ENCODE data around the gene CTDSP1. TPM values are rescaled to one million over a fixed set of nuclear protein-coding genes. Genes with fewer than 3 reads are reported as not detected.

Gene CTDSP1
- total and polyA plus RNA-seq, 2 donors (not counting 1 experiment from before 2014, with no cell fraction given) = 99.8 to 207 TPM

GRCh38 chr2:218354045-218354444, 45.6 kb upstream of the CTDSP1 start:
- POLR2A ChIA-PET = no interaction called here
- H3K4me2 ChIP-seq (replicated peaks; ENCODE audit: low read depth, low read length, poor library complexity, severe bottlenecking) = no peak overlapping the region
- intact Hi-C loops (cut with micrococcal nuclease) = no loop called here
- H3K36me3 ChIP-seq (replicated peaks in 1 of 2; ENCODE audit: control extremely low read depth in 1 of 2, control insufficient read depth in 1 of 2, extremely low read depth in 1 of 2, insufficient read depth in 2 of 2, low read length in 1 of 2) = no peaks in the 10 kb centered on the region
- CTCF ChIA-PET = interaction anchor here (0.9 to 7.1 kb wide), 4 partner anchors 18 to 81 kb away, joined by 5 to 139 read pairs (median 57); partner anchors contain the start of genes AAMP, PNKD and TMBIM1
- no peaks in the 10 kb centered on the region for H4K20me1 ChIP-seq (ENCODE audit: control insufficient read depth, insufficient read depth, low read length, poor library complexity, severe bottlenecking)
- DNase-seq (no peak), ATAC-seq (ENCODE audit: low read depth) (no peak)
- H3K4me1 ChIP-seq (ENCODE audit: control insufficient read depth in 2 of 2, insufficient read depth in 2 of 2, low read length in 2 of 2) = peaks cover 0 to 7% of the 10 kb centered on the region in 2 donors
- WGBS (ENCODE audit: insufficient coverage) = 99% methylated on average over 13 of the region's 14 CpGs
- TF ChIP-seq CTCF (IDR thresholded peaks at IDR 0.05) (no peak), EZH2 (IDR thresholded peaks at IDR 0.05; ENCODE audit: borderline replicate concordance, insufficient read depth, low read depth, low read length, poor library complexity, severe bottlenecking) (no peak)
- no peak overlapping the region for H3K27ac ChIP-seq (ENCODE audit: low read length in 2 of 2)
- Mint-ChIP-seq H3K27ac (no peak overlapping the region), H3K27me3 (no peaks in the 10 kb centered on the region), H3K4me3 (no peak overlapping the region), H3K4me1 (peaks cover 4% of the 10 kb centered on the region), H3K9me3 (ENCODE audit: insufficient read depth) (peaks cover 4% of the 10 kb centered on the region)
- H2AFZ ChIP-seq (ENCODE audit: insufficient read depth, low read depth, low read length, poor library complexity, severe bottlenecking) = no peak overlapping the region
- no peaks in the 10 kb centered on the region for H3K27me3 ChIP-seq (replicated peaks in 1 of 4; ENCODE audit: control extremely low read depth in 1 of 4, control insufficient read depth in 3 of 4, insufficient read depth in 4 of 4, low read length in 3 of 4)
- no peak overlapping the region for H3K9ac ChIP-seq (ENCODE audit: low read length)
- H3K9me3 ChIP-seq (ENCODE audit: control extremely low read depth in 1 of 3, control insufficient read depth in 2 of 3, insufficient read depth in 1 of 3, low read length in 2 of 3) = peaks cover 0 to 17% (median 16%) of the 10 kb centered on the region in 3 donors
- no peaks in the 10 kb centered on the region for H3K79me2 ChIP-seq (ENCODE audit: control insufficient read depth, insufficient read depth, low read length)
- H3K4me3 ChIP-seq (ENCODE audit: control extremely low read depth in 1 of 5, extremely low read depth in 1 of 5, insufficient read depth in 1 of 5, low read depth in 2 of 5, low read length in 4 of 5) = no peak overlapping the region

- no peaks in the 10 kb centered on the region for H3K36me3 ChIP-seq (replicated peaks in 1 of 2; ENCODE audit: control extremely low read depth in 1 of 2, control insufficient read depth in 1 of 2, extremely low read depth in 1 of 2, insufficient read depth in 2 of 2, low read length in 1 of 2)
- H4K20me1 ChIP-seq (ENCODE audit: control insufficient read depth, insufficient read depth, low read length, poor library complexity, severe bottlenecking) = no peaks in the 10 kb centered on the region
- H3K4me3 ChIP-seq (ENCODE audit: control extremely low read depth in 1 of 5, extremely low read depth in 1 of 5, insufficient read depth in 1 of 5, low read depth in 2 of 5, low read length in 4 of 5) = no peak overlapping the region
- no peaks in the 10 kb centered on the region for H3K27me3 ChIP-seq (replicated peaks in 1 of 4; ENCODE audit: control extremely low read depth in 1 of 4, control insufficient read depth in 3 of 4, insufficient read depth in 4 of 4, low read length in 3 of 4)
- H3K4me2 ChIP-seq (replicated peaks; ENCODE audit: low read depth, low read length, poor library complexity, severe bottlenecking) = no peak overlapping the region
- H3K4me1 Mint-ChIP-seq = peaks cover 4% of the 10 kb centered on the region
- CTCF ChIA-PET = interaction anchor here (1.9 to 7.1 kb wide), 5 partner anchors 11 to 81 kb away, joined by 6 to 139 read pairs (median 30); partner anchors contain the start of genes AAMP, CTDSP1, PNKD and TMBIM1
- POLR2A ChIA-PET = interaction anchor here (2.2 kb wide), 1 partner anchor 83 kb away, joined by 11 read pairs; no protein-coding TSS in a partner anchor
- DNase-seq (no peak), ATAC-seq (ENCODE audit: low read depth) (no peak)
- no peak for TF ChIP-seq EZH2 (IDR thresholded peaks at IDR 0.05; ENCODE audit: borderline replicate concordance, insufficient read depth, low read depth, low read length, poor library complexity, severe bottlenecking)
- TF ChIP-seq CTCF (IDR thresholded peaks at IDR 0.05) = no peak
- peaks cover 4% of the 10 kb centered on the region for H3K9me3 Mint-ChIP-seq (ENCODE audit: insufficient read depth)
- intact Hi-C loops (cut with micrococcal nuclease) = loop anchor here (5.0 kb wide), 1 partner anchor 42 kb away; the partner anchor contains the start of gene CTDSP1
- no peaks in the 10 kb centered on the region for H3K79me2 ChIP-seq (ENCODE audit: control insufficient read depth, insufficient read depth, low read length)
- WGBS (ENCODE audit: insufficient coverage) = 97% methylated on average over 10 of the region's 20 CpGs
- no peak overlapping the region for H2AFZ ChIP-seq (ENCODE audit: insufficient read depth, low read depth, low read length, poor library complexity, severe bottlenecking)
- no peak overlapping the region for H3K4me3 Mint-ChIP-seq
- no peak overlapping the region for H3K27ac ChIP-seq (ENCODE audit: low read length in 2 of 2)
- H3K4me1 ChIP-seq (ENCODE audit: control insufficient read depth in 2 of 2, insufficient read depth in 2 of 2, low read length in 2 of 2) = peaks cover 0 to 7% of the 10 kb centered on the region in 2 donors
- no peak overlapping the region for H3K27ac Mint-ChIP-seq
- H3K9me3 ChIP-seq (ENCODE audit: control extremely low read depth in 1 of 3, control insufficient read depth in 2 of 3, insufficient read depth in 1 of 3, low read length in 2 of 3) = peaks cover 0 to 17% (median 16%) of the 10 kb centered on the region in 3 donors
- H3K9ac ChIP-seq (ENCODE audit: low read length) = no peak overlapping the region
- H3K27me3 Mint-ChIP-seq = no peaks in the 10 kb centered on the region
These were observed 44.7 kb upstream of the CTDSP1 start for GRCh38 chr2:218354850-218355443.

Measured in B cell (primary cell).